Adrenal gland (tissue), 12 donors: ENCODE data around the gene EIF4A3. TPM values are rescaled to one million over a fixed set of nuclear protein-coding genes. Genes with fewer than 3 reads are reported as not detected.

ENCODE experiments used
- DNase-seq, 7 donors: peaks; one replicate each; pipeline ENCODE4 v3.0.0-alpha.2; 2019 to 2020
- H3K27ac ChIP-seq, 5 donors: fragments of 200-600 bp; sonication (generic) in 4 of 5; 1 replicate in 3 of 5; 2 replicates in 2 of 5; pipeline versions ENCODE4 v1.5.1 to v1.8.0; 2016 to 2020; ENCODE audit warnings: mild to moderate bottlenecking in 1 of 5
- H3K27me3 ChIP-seq: fragments of 200-600 bp; 2 replicates; pipeline ENCODE4 v1.8.0; 2021
- H3K36me3 ChIP-seq, 2 donors: fragments of 200-600 bp; replicated peaks in 1 of 2; 1 replicate in 1 of 2; 2 replicates in 1 of 2; pipeline versions ENCODE4 v1.5.1 to v1.8.0; 2018 to 2022
- H3K4me1 ChIP-seq, 2 donors: fragments of 200-600 bp; replicated peaks in 1 of 2; 1 replicate in 1 of 2; 2 replicates in 1 of 2; pipeline versions ENCODE4 v1.5.1 to v1.8.0; 2018 to 2021
- H3K4me3 ChIP-seq, 4 donors: fragments of 200-600 bp; sonication (generic) in 3 of 4; one replicate each; pipeline ENCODE4 v1.5.1; 2016 to 2018
- H3K9me3 ChIP-seq, 3 donors: fragments of 200-600 bp; sonication (generic) in 1 of 3; replicated peaks in 1 of 3; 1 replicate in 2 of 3; 2 replicates in 1 of 3; pipeline versions ENCODE4 v1.5.1 to v1.8.0; 2016 to 2021
- CTCF ChIP-seq, 6 experiments: fragments of 450-650 bp in 4 of 6; fragments of 200-600 bp in 2 of 6; sonication (generic) in 1 of 6; IDR thresholded peaks; 1 replicate in 5 of 6; 2 replicates in 1 of 6; pipeline versions ENCODE4 v1.5.1 to v1.8.0; 2016 to 2021; ENCODE audit warnings: antibody characterized with exemption in 6 of 6, mild to moderate bottlenecking in 2 of 6, moderate library complexity in 1 of 6
- POLR2A ChIP-seq, 2 donors: fragments of 450-650 bp; IDR thresholded peaks; one replicate each; pipeline ENCODE4 v1.6.1; 2017; ENCODE audit warnings: antibody characterized with exemption in 2 of 2, mild to moderate bottlenecking in 2 of 2, moderate library complexity in 1 of 2
- WGBS, 4 donors: extraction: QIAGEN DNeasy Blood & Tissue Kit in 2 of 4; methylation state at CpG; one replicate each; pipeline versions ENCODE4 v1.1.5 to v1.1.7; 2013 to 2017; 5-methylcytosine and 5-hydroxymethylcytosine counted together
- intact Hi-C, 2 donors: fragments of 100-400 bp; cut with DNase I; formaldehyde crosslinking; loops; one replicate each; pipeline versions ENCODE4 v1.14.1 to v1.15.0; 2022 to 2023
- polyA plus RNA-seq, 3 donors: library from polyadenylated mRNA; stranded (reverse); fragments of 200-250 nt in 2 of 3; fragments of 350-450 nt in 1 of 3; fragmentation: Illumina TruSeq in 1 of 3; extraction: RNeasy Lipid Tissue Mini Kit (QIAGEN cat#74804) in 1 of 3; gene quantifications; one replicate each; pipeline ENCODE4 v1.2.3, GENCODE V29; 2013 to 2014
- total RNA-seq, 9 donors: library from RNA; depleted of rRNA in 4 of 9; stranded (reverse); fragments of >200 nt in 4 of 9; fragments of 120-200 nt in 1 of 9; fragmentation: NEBNext Ultra II Directional in 1 of 9; extraction: Animal tissue kit (Norgen Biotek cat#: 25700) in 1 of 9; gene quantifications; one replicate each; pipeline versions ENCODE4 v1.1.0 to v1.2.4, GENCODE V29; 2013 to 2023
- donor health status: healthy with polysubstance abuse.
- donor health status: Bipolar disorder and iron deficiency.
- donor health status: DM: yes; HTN: yes; CAD: no.
- donor health status: DM: no; HTN: no; CAD: no.
- donor health status: DM: no; HTN: no; CAD: no.
- donor health status: DM: yes; HTN: yes; CAD: no.

The EIF4A3 gene
- total and polyA plus RNA-seq, 12 donors = 31.0 to 161 (median 81.0) TPM

GRCh38 chr17:80173916-80174315 is 27.0 kb upstream of the EIF4A3 start:
- WGBS, 4 donors = 84 to 93% (median 93%) methylated on average over 6 of the region's 6 CpGs
- intact Hi-C loops = no loop called here

DNA sequence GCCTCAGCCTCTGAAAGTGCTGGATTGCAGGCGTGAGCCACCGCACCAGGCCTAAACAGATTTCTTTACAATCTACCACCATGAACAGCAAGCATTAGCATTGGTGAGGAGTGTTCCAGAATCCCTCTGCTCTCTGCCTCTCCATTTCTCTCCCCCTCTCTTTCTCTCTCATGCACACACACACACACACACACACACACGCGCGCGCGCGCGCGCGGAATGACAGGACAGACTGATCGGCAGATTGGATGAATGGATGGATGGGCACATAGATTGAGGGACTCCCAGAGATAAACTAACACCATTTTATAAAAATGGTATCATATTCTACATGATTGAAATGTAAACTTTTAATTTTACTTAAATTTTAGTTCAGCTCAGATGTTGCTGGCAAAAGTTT is 26.2 kb upstream of the EIF4A3 start:
- no peak for TF ChIP-seq CTCF (IDR thresholded peaks at IDR 0.05)
- TF ChIP-seq POLR2A (IDR thresholded peaks at IDR 0.05) = no peak
- Histone ChIP-seq H3K9me3 (no peaks in the 10 kb centered on the region), H3K27me3 (no peaks in the 10 kb centered on the region), H3K4me1 (no peaks in the 10 kb centered on the region), H3K4me3 (no peak overlapping the region), H3K36me3 (no peaks in the 10 kb centered on the region), H3K27ac (no peak overlapping the region)
- 83 to 90% (median 84%) methylated on average over 12 of the region's 12 CpGs for WGBS, 4 donors
- intact Hi-C loops = no loop called here
- DNase-seq = no peak

More at GRCh38 chr17:80173916-80174315, 27.0 kb upstream of the EIF4A3 start:
- H3K4me3 ChIP-seq = no peak overlapping the region
- DNase-seq = no peak
- no peak overlapping the region for H3K27ac ChIP-seq
- H3K36me3 ChIP-seq = no peaks in the 10 kb centered on the region
- H3K9me3 ChIP-seq = no peaks in the 10 kb centered on the region
- no peaks in the 10 kb centered on the region for H3K4me1 ChIP-seq
- no peaks in the 10 kb centered on the region for H3K27me3 ChIP-seq
- TF ChIP-seq CTCF (IDR thresholded peaks at IDR 0.05) (no peak), POLR2A (IDR thresholded peaks at IDR 0.05) (no peak)

DNA sequence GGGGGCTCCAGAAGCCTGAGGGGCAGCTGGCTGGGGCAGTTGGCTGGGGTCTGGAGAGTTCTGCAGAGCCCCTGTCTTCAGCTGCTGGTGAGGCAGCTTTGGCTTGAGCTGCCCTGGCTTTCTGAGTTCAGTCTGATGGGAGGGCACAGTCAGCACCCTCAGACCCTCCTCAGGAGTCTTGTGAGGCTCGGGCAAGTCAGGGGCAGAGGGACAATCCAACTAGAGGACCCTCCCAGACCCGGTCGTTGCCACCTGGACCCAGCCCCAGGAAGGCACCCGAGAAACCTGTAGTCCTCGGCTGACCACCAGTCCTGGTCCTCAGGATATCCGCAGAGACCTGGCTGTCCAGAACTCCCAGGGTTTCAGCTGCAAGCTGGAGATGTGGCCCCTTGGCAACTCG is 24.8 kb upstream of the EIF4A3 start:
- Histone ChIP-seq H3K4me3 (no peak overlapping the region), H3K27me3 (no peaks in the 10 kb centered on the region), H3K36me3 (no peaks in the 10 kb centered on the region), H3K4me1 (no peaks in the 10 kb centered on the region), H3K9me3 (no peaks in the 10 kb centered on the region), H3K27ac (no peak overlapping the region)
- TF ChIP-seq CTCF (IDR thresholded peaks at IDR 0.05) = no peak
- no peak for TF ChIP-seq POLR2A (IDR thresholded peaks at IDR 0.05)
- WGBS, 4 donors = 83 to 97% (median 90%) methylated on average over 1 to 7 of the region's 7 CpGs
- intact Hi-C loops = no loop called here
- no peak for DNase-seq

DNA sequence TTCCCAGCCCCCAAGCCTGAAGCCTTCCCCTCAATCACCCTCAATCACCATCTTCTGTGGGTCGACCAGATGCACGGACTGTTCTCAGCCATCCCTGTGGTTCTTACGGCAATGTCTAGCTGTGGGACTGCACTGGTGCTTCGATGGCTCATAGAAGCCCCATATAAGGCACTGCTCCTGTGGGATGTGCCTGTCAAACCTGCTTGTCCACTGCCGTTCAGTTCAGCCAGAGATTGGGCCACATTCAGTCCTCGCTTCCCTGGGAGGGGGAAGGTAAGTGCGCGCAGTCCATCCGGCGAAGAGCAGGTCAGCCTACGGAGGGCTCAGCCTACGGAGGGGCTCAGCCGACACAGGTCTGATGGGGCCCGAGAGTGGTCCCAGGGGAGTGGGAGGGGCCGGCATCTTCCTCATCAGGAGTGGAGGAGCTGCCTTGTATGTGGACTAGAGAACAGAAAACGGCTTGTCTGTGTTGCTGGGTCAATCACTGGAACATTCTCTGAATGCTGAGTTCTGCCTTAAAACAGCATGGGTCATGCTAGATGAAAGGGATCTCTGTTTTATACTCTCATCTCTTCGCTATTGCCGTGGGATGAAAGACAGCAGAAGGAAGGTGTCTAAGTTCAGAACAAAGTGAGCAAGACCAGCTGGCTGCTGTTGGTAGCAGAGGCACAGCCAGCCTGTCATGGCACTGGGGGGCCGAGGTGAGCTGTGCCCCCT is 23.0 kb upstream of the EIF4A3 start, which contains the start of gene CARD14:
Gene CARD14 (plus strand): TSS at position 247 of the 717 bp plus-strand sequence. CDS start 11,409 bp downstream, outside the sequence.
- Histone ChIP-seq H3K9me3 (no peaks in the 10 kb centered on the region), H3K4me3 (no peak within 1 kb of the TSS), H3K4me1 (no peaks in the 10 kb centered on the region), H3K27me3 (no peaks in the 10 kb centered on the region), H3K27ac (no peak within 1 kb of the TSS), H3K36me3 (no peaks in the 10 kb centered on the region)
- WGBS, 4 donors = 79 to 84% (median 83%) methylated on average over 17 to 19 of the region's 19 CpGs
- TF ChIP-seq POLR2A (IDR thresholded peaks at IDR 0.05) (no peak), CTCF (IDR thresholded peaks at IDR 0.05) (no peak)
- DNase-seq = no peak
- intact Hi-C loops = no loop called here
